NAMALWA (cell line): ENCODE results near the gene ITPR3.

Experiments used
- DNase-seq: peaks from one replicate; pipeline ENCODE4 v3.0.0-alpha.2; 2015; ENCODE audit warnings: low spot score

Gene ITPR3

DNA sequence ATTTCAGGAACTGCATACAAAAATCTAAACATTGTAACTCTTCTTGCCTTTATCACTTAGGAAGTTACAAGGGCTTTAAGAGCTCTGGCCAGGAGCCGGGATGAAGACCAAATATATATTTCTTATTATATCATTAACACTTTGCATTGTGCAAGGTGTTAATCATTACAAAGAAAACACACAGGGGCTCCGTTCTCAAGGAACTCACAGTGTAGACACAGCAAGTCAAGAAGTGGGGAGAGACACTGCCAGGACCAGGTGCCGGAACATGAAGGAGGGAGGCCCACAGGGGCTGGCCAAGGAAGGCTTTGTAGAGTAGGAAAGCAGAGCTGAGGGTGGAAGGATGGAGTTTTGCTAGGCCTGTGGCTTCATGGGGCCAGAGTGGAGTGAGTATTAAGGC is 17.4 kb downstream of the ITPR3 start:
- no peak for DNase-seq

DNA sequence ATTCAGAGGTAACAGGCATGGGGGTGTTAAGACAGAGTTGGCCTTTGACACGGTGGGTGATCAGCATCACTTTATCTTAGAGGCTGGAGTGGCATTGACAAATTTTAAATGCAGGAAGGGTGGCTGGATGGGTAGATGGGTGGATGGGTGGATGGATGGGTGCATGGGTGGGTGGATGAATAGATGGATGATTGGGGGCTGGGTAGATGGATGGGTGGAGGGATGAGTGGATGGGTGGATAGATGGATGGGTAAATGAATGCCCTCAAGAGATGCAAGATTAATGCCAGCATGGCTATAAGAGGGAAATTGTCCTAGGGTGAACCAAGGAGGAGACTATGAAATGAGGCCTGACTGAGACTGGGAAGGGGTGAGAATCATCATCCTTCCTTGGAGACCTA is 18.4 kb downstream of the ITPR3 start:
- DNase-seq = no peak

DNA sequence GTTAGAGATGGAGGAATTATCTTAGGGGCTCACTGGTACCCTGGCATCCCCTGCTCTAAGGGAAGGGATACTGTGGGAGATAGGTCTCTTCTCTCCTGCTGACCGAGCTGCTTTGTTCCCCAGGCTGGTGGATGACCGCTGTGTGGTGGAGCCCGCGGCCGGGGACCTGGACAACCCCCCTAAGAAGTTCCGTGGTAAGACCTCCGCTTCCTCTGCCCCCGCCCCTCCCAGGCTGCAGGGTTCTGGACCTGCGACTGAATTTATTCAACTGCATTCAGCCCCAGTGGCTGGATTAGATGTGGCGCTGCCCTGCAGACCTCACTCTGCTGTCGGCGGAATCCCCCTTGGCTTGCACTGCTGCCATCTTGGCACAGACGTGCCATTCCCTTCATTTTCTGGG is 19.2 kb downstream of the ITPR3 start:
- no peak for DNase-seq

DNA sequence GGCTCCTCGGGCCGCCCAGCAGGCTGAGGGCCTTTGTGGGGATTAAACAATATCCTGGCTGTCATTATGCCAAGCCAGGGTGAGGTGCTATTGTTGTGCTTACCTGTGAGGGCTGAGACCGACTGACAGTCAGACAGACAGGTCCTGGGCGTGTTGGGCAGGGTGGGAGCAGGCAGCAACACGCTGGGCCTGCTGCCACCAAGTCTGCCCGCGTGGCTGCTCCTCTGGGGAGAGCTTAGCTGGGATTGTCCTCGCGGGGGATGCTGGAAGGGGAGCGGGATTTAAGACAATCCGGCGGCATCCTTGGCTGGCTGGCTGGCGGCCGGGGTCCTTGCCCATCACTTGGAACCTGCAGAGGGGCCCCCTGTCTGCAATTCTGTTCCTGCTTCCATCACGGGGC is 20.0 kb downstream of the ITPR3 start:
- no peak for DNase-seq

DNA sequence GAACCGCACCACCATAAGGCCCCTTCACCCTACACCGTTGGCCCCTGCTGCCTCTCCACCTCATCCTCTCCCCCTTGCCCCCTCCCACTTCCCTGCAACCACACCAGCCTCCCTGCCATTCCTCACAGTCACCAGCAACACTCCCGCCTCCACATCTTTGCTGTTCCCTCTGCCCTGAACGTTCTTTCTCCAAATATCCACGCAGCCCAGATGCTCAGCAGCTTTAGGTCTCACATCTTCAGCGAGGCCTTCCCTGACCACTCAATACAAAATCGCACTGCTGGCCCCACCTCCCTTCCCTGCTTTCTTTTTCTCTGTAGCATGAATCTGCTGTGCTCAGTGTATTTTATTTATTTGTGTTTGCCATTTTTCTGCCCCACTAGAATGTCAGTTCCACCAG is 20.5 kb downstream of the ITPR3 start:
- no peak for DNase-seq

DNA sequence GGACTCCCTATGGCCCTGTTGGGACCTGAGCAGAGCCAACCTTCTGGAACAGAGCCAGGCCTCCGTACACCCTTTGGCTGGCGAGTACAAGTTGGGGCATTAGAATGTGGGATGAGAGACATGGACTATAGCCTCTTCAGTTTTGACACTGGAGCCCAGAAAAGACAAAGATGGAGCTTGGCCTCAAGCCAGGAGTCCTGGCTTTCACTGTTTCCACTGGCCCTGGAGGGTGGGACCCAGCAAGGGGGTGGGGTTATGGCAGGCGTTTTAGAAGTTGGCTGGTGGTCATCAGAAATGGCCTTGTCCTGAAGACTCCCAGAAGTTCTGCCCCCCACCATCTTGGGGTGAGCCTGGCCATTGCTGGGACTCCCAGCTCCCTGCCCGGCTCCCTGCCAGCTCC is 21.8 kb downstream of the ITPR3 start:
- DNase-seq = no peak

DNA sequence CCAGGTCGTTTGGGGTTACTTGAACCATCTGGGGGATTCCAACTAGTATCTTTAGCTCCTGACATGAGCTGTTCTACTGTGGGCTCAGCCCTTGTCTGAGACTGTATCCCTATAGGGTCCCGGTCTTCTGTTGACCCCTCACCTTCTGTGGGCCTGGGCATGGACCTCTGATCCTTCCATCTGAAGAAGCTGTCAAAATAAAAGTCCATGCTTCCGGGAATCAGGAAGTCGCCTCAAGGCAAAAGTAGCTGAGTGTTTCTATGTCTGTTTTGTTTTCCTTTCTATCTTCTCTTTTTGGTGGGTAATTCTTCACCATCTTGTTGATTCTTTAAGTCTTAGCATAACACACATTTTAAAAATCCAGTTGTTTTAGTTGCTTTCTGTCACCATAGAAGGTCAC is 30.3 kb downstream of the ITPR3 start:
- DNase-seq = no peak

DNA sequence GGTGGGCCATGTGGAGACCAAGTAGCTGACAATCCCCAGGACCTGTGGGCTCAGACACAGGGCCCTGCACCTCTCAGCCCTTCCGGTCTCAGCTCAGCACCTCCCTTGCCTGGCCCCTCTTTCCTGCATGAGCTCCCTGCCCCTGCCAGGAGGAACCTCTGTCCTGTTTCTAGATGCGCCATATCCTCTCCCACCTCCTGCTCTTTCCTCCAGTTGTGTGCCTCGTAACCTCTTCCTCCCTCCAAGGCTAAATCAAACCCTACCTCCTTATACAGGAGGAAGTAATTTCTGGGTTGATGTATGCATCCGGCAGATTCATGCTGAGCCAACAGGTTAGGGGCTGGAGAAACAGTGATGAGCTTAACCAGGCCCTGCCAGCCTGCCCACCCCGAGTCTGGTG is 30.9 kb downstream of the ITPR3 start:
- DNase-seq = no peak

DNA sequence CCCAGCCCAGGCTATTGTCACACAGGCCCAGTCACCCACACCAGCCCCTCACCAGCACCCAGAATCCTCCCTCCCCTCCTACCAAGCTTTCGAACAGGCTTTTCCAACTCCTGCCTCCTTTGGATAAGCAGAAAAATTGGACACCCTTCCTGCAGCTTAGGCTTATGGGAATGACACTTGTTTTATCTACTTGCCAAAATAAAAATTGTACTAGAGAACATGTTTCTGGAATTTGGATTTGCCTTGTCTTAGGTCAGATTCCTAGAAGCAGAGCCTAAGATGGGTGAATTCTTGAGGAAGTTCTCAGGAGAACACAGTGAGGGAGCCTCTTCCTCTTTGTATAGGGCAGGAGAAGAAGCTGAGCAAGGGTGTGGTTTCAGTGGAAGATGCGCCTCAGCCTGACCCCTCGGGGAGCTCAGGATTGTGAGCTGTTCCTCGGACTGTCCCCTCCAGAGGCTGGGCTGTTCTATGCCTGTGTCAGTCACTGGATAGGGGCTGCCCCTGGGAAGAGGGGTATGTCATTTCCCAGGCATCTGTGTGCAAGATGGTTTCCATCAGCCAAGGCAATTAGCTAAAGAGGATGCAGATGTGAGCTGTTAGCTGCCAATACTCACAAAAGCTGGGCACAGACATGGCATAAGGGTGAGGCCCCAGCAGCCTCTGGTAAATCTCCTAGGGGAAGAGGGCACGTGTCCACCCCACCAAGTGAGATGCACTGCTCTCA is 33.9 kb downstream of the ITPR3 start:
- DNase-seq = no peak

DNA sequence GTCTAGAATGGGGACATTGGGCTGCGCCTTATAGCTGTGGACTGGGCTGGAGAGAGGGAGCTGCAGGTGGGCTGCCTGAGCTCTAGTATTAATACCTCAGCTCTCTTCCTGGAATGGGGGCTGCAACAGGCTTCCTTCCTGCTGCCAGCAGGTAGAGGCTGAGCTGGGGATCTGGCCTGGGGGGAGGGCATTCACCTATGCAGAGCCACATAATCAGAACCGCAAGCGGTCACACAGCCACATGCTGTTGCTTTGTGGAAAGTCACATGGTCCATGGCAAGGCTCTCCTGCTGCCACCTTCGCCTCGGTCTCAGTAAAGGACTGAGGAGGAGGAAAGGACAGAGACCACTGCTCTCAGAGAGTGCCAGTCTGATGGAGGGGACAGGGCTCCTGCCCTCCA is 35.7 kb downstream of the ITPR3 start:
- DNase-seq = no peak

DNA sequence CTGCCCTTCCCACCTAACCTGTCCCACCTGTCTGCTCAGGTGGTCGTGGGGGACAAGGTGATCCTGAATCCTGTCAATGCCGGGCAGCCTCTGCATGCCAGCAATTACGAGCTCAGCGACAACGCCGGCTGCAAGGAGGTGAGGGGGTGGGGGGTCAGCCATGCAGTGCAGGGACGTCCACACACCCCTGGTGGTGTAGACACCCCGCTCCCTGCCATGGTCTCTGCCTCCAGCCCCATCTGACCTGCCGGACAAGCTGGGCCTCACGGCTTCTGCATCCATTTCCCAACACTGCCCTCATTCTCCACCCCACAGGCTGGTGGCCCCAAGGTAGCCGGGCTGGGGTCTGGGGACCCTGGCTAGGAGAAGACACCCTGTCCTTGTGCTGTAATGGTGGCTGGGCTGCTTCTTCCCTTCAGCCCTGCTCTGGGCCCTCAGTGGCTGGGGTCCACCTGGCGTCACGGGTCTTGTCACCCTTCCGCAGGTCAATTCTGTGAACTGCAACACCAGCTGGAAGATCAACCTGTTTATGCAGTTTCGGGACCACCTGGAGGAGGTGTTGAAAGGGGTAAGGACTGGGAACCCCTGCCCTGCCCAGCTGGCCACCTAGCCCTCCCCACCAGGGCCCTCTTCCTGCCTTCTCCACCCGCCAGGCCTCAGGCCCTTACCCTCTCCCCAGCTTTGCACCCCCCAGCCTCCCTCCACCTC is 38.0 kb downstream of the ITPR3 start:
- DNase-seq = no peak

DNA sequence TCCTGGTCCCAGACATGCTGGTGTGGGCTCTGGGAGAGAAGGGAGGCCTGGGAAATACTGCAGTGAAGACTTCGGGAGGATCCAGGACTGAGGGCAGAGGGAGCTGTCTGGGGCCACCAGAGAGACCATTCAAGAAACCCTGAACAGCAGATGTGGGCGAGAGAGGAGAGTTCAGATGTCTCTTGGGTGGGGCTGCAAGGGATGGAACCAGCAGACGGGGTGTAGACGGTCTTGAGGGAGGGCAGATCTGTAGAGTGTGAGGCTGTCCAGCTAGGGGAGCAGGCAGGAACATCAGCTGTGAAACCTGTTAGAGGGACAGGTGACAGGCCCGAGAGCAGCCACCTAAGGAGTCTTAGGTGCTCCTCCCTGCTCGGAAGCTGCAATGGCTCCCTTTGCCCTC is 38.9 kb downstream of the ITPR3 start:
- DNase-seq = no peak

DNA sequence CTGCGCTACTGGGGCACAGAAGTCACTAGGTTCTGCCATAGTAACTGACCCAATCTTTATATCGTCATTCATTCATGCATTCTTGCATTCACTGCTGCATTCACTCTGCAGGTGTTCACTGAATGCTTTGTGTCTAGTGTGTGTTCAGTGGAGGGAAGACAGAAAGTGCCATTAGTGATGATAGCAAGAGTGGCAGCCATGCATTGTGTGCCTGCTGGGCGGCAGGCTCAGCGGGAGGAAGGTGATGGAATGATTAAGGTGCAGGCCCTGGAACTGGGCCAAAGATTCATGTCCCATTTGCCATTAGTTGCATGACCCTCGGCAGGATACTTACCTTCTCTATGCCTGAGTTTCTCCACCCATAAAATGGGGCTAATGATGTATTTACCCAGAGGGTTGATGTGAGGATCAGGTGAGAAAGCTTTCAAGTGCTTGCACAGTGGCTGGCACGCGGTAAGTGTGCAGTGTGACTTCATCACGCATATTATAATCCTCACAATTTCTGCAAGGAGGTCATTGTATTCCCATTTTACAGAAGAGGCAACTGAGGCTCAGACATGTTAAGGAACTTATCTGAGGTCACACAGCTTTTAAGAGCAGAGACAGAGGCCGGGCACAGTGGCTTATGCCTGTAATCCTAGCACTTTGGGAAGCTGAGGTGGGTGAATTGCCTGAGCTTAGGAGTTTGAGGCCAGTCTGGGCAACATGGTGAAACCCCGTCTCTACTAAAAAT is 40.1 kb downstream of the ITPR3 start:
- DNase-seq = no peak

DNA sequence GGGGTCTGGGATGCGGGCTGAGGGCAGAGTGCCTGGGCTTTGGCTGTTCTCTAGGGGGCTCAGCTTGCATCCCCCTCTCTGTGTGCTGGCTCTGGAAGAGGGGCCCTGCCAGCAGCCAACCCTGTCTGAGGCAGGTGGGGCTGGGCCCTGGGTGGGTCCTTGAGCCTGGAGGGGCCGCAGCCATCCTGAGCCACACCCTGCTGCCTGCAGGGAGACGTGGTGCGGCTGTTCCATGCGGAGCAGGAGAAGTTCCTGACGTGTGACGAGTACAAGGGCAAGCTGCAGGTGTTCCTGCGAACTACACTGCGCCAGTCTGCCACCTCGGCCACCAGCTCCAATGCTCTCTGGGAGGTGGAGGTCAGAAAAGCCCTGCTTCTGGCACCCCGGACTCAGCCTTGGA is 41.2 kb downstream of the ITPR3 start:
- DNase-seq = no peak

DNA sequence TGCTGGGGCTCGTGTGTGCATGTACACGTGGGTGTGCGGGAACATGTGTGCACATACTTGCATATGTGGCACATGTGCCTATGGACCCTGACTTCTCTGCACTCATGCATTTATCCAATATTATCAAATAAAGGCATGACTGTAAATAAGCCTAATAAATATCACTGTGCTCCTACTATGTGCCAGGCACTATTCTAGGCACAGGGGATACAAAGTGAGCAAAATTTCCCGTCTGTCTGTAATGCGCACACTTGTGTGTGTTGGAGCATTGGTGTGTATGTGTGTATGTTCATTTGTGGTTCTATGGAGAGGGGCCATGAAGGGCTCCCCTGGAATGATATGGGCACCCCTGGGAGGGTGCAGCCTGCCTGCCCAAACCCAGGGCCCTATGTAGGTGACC is 41.9 kb downstream of the ITPR3 start:
- no peak for DNase-seq

DNA sequence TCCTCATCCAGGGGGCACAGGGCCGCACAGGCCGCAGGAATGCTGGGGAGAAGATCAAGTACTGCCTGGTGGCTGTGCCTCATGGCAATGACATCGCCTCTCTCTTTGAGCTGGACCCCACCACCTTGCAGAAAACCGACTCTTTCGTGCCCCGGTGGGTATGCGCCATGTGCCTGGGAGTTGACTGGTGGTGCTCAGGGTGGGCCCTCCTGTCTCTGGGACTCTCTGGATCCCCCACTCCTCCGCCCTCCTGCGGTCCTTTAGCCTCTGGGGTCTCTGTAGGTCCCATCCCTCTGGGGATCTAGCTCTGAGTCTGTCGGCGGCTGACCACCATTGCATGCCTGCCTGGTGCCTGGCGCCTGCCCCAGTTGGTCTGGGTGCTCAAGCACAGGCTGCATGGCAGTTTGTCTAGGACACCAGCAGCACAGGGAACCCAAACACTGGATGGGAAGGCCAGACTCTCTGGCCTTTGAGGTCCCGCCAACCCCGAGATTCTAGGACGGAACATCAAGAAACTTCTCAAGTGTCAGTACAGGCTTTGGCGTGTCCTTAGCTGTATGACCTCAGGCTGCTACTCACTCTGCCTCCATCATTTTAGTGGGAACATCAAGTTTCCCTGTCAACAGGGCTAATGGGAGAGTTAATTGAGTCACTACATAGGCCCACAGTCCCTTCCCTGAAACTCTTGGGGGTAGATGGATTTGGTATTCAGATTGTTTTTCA is 42.8 kb downstream of the ITPR3 start:
- DNase-seq = no peak

DNA sequence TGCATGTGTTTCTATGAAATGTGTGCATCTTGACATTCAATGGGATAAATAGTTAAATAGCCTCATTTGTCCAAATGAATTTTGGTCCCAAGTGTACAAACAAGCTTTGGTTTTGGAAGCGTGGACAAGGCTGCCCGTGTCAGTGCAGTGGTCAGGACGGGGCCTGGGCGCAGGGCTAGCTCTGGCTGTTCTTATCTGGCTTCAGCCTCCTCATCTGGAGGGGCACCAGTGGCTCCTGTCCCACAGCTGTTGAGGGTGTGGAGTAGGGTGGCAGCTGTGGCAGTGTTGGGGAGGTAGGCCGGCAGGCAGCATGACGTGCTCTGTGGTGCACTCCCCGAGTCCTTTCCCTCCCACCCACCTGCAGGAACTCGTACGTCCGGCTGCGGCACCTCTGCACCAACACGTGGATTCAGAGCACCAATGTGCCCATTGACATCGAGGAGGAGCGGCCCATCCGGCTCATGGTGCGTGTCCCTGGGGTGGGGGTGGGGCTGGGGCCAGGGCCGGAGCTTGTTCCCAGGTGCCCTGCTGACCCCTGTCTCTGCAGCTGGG is 43.5 kb downstream of the ITPR3 start:
- DNase-seq = no peak

DNA sequence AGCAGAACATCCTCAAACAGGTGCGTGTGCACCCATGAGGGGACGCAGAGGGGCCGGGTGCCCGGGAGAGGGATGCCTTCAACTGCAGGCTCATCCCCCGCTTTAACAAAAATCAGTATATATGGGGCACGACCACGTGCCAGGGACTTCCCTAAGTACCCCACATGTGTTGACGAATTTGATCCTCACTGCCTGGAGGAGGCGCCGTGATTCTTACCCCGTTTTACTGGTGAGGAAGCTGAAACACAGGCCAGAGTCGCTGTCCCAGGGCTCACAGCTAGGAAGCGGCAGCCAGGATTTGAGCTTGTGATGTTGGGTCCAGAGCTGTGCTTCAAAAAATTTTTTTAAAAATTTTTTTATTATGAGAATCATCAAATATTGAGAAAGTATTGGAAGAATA is 44.8 kb downstream of the ITPR3 start:
- no peak for DNase-seq

DNA sequence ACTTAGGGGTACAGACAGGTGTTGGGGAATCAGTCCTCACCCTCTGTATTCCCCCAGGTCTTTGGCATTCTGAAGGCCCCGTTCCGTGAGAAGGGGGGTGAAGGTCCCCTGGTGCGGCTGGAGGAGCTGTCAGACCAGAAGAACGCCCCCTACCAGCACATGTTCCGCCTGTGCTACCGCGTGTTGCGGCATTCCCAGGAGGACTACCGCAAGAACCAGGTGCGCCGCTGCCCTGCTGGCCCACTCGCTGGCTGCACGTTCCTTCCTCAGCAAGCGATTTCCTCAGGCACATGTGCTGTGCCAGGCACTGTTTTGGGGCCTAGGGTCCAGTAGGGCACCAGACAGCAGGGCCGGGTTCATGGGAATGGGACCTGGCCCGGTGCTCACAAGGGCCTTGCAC is 46.0 kb downstream of the ITPR3 start:
- DNase-seq = no peak

DNA sequence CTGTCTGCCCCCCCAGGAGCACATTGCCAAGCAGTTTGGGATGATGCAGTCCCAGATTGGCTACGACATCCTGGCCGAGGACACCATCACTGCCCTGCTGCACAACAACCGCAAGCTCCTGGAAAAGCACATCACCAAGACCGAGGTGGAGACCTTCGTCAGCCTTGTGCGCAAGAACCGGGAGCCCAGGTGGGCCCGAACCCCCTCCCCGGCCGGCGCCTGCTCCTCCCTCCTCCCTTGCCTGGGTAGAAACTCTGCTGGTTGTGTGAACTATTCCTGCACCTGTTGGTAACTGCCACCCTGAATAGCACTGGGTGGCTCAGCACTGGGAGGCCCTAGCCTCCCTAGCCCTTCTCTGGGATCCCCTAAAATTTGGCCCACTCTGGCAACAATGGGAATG is 46.7 kb downstream of the ITPR3 start:
- no peak for DNase-seq

DNA sequence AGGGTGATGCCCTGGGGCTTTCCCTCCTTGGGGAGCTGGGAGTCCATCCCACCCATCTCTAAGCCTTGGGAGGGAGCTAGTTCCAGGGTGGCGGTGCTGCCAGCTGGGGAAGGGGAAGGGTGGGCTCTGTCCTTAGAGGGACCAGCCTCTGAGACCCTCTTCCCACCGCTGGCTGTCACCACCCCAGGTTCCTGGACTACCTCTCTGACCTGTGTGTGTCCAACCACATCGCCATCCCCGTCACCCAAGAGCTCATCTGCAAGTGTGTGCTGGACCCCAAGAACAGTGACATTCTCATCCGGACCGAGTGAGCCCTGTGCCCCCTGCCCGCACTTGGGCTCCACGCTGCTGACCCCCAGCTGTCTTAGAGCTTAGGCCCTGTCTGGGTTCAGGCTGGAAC is 47.2 kb downstream of the ITPR3 start:
- DNase-seq = no peak

DNA sequence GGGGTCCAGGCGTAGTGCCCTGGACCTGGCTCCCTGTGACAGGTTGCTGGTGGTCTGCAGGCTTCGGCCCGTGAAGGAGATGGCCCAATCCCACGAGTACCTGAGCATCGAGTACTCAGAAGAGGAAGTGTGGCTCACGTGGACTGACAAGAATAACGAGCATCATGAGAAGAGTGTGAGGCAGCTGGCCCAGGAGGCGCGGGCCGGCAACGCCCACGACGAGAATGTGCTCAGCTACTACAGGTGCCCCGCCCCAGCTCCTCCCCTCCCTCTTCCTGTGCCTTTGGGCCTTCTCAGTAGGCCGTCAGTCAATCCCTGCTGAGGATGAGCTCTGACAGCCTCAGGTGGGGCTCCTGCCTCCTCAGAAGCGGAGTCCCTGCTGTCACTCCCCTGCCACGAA is 47.8 kb downstream of the ITPR3 start:
- peak; percentile 32 for DNase-seq
